ENCODE data around the gene MGAT5.

Gene MGAT5

DNA sequence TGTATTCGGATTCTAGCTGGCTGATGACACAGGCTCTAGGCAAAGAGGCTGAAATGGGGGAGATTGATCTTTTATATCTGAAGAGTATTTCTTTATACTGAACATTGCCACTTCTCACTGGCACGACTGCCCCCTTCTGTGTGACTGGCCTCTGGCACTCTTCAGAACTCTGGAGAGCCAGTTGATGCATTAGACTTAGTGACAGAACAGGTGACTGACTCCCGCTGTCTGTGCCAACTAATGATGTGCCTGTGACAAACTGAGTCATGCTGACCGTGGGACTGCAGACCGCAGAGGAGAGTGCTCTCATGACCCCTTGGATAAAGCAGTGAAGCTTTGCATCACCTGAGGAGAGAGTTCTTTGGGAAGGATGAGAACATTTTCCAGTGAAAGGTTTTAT lies 14.4 kb downstream of the MGAT5 start:
- no peak for ATAC-seq (ENCODE audit: low read depth)

DNA sequence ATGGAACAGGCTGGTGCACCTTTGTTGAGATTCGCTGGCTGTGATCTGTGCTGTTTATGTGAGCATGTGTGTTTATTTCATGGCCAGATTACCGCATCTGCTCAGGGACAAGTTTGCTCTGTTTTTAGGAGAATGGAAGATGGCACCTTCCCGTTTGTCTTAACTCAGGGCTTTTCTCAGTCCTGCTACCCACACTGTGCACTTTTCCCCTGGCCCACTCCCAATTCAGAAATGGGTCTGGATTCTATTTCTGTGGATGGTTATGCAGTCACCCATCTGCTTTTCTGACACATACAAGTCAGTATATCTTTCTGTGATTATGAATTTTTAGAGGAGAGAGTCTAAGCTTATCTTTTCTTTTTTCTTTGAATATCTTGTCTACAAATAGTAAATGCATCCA lies 15.4 kb downstream of the MGAT5 start:
- TF ChIP-seq, protein P1, sequence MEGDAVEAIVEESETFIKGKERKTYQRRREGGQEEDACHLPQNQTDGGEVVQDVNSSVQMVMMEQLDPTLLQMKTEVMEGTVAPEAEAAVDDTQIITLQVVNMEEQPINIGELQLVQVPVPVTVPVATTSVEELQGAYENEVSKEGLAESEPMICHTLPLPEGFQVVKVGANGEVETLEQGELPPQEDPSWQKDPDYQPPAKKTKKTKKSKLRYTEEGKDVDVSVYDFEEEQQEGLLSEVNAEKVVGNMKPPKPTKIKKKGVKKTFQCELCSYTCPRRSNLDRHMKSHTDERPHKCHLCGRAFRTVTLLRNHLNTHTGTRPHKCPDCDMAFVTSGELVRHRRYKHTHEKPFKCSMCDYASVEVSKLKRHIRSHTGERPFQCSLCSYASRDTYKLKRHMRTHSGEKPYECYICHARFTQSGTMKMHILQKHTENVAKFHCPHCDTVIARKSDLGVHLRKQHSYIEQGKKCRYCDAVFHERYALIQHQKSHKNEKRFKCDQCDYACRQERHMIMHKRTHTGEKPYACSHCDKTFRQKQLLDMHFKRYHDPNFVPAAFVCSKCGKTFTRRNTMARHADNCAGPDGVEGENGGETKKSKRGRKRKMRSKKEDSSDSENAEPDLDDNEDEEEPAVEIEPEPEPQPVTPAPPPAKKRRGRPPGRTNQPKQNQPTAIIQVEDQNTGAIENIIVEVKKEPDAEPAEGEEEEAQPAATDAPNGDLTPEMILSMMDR (IDR thresholded peaks at IDR 0.05; ENCODE audit: poor library complexity, severe bottlenecking): no peak
- DNase-seq (ENCODE audit: low spot score): no peak
- Histone ChIP-seq H3K27me3 (ENCODE audit: insufficient read depth, poor library complexity, severe bottlenecking) (no peaks in the 10 kb centered on the region), H3K36me3 (ENCODE audit: low read depth) (no peaks in the 10 kb centered on the region; the same call in 1 of the 2 replicates), H3K27ac (ENCODE audit: poor library complexity, severe bottlenecking) (no peak overlapping the region), H3K4me1 (ENCODE audit: insufficient read depth, poor library complexity, severe bottlenecking) (no peaks in the 10 kb centered on the region), H3K9me3 (ENCODE audit: severe bottlenecking) (no peaks in the 10 kb centered on the region), H3K4me3 (ENCODE audit: severe bottlenecking) (no peak overlapping the region)
- no peak for ATAC-seq (ENCODE audit: low read depth)

More for the DNA sequence above, 14.4 kb downstream of the MGAT5 start:
- no peak for DNase-seq (ENCODE audit: low spot score)
- no peaks in the 10 kb centered on the region for H3K9me3 ChIP-seq (ENCODE audit: severe bottlenecking)
- no peaks in the 10 kb centered on the region for H3K27me3 ChIP-seq (ENCODE audit: insufficient read depth, poor library complexity, severe bottlenecking)
- H3K4me1 ChIP-seq (ENCODE audit: insufficient read depth, poor library complexity, severe bottlenecking): no peaks in the 10 kb centered on the region
- TF ChIP-seq, protein P1 (IDR thresholded peaks at IDR 0.05; ENCODE audit: poor library complexity, severe bottlenecking): no peak
- no peaks in the 10 kb centered on the region; the same call in 1 of the 2 replicates for H3K36me3 ChIP-seq (ENCODE audit: low read depth)
- H3K27ac ChIP-seq (ENCODE audit: poor library complexity, severe bottlenecking): no peak overlapping the region
- no peak overlapping the region for H3K4me3 ChIP-seq (ENCODE audit: severe bottlenecking)

DNA sequence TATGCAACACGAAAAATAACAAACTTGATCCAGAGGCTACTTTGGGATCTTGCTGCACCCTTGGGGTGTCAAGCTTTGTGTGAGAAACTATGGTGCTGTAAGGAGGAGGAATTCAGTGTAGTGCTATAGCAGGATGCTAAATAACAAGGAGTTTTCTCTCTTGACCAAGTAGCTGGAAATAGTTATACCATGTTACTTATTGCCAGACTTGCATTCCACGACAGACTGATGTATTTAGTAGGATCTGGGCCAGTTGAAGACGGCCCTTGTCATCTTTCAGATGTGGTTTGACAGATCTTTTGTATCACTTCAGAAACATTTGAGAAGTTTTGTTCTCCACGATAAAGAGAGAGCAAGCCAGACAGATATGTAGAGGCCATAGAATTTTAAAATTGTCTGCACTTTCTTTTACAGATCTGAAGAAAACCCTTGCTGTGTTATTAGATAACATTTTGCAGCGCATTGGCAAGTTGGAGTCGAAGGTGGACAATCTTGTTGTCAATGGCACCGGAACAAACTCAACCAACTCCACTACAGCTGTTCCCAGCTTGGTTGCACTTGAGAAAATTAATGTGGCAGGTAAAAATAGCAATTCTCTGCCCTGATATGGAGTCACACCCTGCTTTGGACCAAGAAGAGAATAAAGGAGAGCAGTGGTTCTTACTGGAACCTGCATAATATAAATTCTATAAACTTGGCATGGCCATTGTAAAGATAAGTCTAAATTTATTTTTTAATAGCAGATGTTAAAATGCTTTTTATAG lies 16.3 kb downstream of the MGAT5 start:
- DNase-seq (ENCODE audit: low spot score): no peak
- Histone ChIP-seq H3K4me3 (ENCODE audit: severe bottlenecking) (no peak overlapping the region), H3K4me1 (ENCODE audit: insufficient read depth, poor library complexity, severe bottlenecking) (no peaks in the 10 kb centered on the region), H3K27me3 (ENCODE audit: insufficient read depth, poor library complexity, severe bottlenecking) (no peaks in the 10 kb centered on the region), H3K36me3 (ENCODE audit: low read depth) (no peaks in the 10 kb centered on the region; the same call in 1 of the 2 replicates), H3K9me3 (ENCODE audit: severe bottlenecking) (no peaks in the 10 kb centered on the region), H3K27ac (ENCODE audit: poor library complexity, severe bottlenecking) (no peak overlapping the region)
- ATAC-seq (ENCODE audit: low read depth): no peak
- TF ChIP-seq, protein P1 (IDR thresholded peaks at IDR 0.05; ENCODE audit: poor library complexity, severe bottlenecking): no peak

DNA sequence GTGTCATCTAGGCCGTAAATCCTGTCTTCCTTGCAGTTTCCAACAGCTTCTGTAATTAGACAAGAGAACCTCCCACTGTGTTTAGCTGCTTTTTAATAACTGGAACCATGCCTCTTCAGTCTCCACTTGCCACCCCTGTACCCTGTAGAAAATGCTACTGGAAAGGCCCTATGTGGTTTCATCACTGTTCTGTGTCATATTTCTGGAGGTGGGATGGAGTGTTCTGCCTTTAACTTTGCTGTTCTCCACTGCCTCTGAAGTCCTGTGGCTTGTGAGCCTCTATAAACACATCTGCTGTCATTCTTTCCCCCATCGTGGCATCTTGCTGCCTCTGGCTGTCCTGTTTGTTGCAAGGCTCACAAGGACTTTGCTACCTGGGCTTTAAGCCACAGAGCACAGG lies 17.9 kb downstream of the MGAT5 start:
- H3K27ac ChIP-seq (ENCODE audit: poor library complexity, severe bottlenecking): no peak overlapping the region
- H3K27me3 ChIP-seq (ENCODE audit: insufficient read depth, poor library complexity, severe bottlenecking): no peaks in the 10 kb centered on the region
- no peak overlapping the region for H3K4me3 ChIP-seq (ENCODE audit: severe bottlenecking)
- ATAC-seq (ENCODE audit: low read depth) (no peak), DNase-seq (ENCODE audit: low spot score) (no peak)
- no peaks in the 10 kb centered on the region for H3K4me1 ChIP-seq (ENCODE audit: insufficient read depth, poor library complexity, severe bottlenecking)
- H3K9me3 ChIP-seq (ENCODE audit: severe bottlenecking): no peaks in the 10 kb centered on the region
- TF ChIP-seq, protein P1 (IDR thresholded peaks at IDR 0.05; ENCODE audit: poor library complexity, severe bottlenecking): no peak
- H3K36me3 ChIP-seq (ENCODE audit: low read depth): no peaks in the 10 kb centered on the region; the same call in 1 of the 2 replicates

DNA sequence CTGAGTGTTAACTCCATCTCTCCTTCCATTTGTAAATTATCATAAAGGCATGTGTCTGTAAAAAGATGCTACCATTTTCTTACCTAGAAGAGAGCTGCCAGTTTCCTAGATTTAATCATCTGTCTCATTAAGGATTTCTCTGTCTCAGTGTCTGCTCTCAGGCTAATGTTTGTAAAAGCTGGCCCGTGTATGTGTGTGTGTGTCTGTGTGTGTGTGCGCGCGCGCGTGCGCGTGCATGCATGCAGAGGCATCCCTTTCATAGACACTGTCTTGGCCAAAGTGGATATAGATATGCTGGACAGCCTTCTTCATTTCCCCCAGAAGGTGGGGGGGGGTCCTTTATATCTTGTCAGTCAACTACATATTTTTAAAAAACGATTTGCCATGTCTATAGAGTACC lies 18.9 kb downstream of the MGAT5 start:
- DNase-seq (ENCODE audit: low spot score) (no peak), ATAC-seq (ENCODE audit: low read depth) (no peak)
- no peak overlapping the region for H3K4me3 ChIP-seq (ENCODE audit: severe bottlenecking)
- H3K27ac ChIP-seq (ENCODE audit: poor library complexity, severe bottlenecking): no peak overlapping the region
- H3K4me1 ChIP-seq (ENCODE audit: insufficient read depth, poor library complexity, severe bottlenecking): no peaks in the 10 kb centered on the region
- no peaks in the 10 kb centered on the region for H3K27me3 ChIP-seq (ENCODE audit: insufficient read depth, poor library complexity, severe bottlenecking)
- no peaks in the 10 kb centered on the region for H3K9me3 ChIP-seq (ENCODE audit: severe bottlenecking)
- no peaks in the 10 kb centered on the region; the same call in 1 of the 2 replicates for H3K36me3 ChIP-seq (ENCODE audit: low read depth)
- TF ChIP-seq, protein P1 (IDR thresholded peaks at IDR 0.05; ENCODE audit: poor library complexity, severe bottlenecking): no peak
